ENCODE measurements around the gene BMAL2.
A peak's percentile ranks its signal among the peaks of the same experiment; 100 is the strongest.

Gene BMAL2, protein sequence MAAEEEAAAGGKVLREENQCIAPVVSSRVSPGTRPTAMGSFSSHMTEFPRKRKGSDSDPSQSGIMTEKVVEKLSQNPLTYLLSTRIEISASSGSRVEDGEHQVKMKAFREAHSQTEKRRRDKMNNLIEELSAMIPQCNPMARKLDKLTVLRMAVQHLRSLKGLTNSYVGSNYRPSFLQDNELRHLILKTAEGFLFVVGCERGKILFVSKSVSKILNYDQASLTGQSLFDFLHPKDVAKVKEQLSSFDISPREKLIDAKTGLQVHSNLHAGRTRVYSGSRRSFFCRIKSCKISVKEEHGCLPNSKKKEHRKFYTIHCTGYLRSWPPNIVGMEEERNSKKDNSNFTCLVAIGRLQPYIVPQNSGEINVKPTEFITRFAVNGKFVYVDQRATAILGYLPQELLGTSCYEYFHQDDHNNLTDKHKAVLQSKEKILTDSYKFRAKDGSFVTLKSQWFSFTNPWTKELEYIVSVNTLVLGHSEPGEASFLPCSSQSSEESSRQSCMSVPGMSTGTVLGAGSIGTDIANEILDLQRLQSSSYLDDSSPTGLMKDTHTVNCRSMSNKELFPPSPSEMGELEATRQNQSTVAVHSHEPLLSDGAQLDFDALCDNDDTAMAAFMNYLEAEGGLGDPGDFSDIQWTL

DNA sequence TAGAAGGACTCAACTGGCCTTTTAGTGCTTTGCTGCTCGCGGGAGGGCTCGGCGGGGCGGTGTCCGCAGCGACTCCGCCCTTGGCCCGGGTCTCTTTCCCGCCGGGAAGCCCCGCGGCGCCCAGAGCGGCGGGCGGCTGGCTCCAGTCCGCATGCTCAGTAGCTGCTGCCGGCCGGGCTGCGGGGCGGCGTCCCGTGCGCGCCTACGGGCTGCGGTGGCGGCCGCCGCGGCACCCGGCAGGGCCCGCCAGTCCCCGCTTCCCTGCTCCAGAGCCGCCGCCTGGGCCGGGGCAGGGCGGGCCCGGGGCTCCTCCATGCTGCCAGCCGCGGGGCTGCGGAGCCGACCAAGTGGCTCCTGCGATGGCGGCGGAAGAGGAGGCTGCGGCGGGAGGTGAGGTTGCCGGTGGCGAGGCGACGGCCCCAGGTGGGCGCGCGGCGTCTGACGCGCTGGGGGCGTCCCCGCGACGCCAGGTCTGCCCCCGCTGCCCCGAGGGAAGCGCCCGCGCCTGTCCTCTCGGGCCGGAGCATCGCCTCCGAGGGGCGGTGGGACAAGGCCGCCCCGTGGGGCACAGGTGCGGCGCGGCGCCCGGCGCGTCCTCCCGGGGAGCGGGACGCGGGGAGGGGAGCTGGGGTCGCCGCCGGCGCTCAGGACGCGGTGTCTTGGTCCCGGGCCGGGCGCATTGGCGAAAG lies at the start of gene BMAL2:
Gene BMAL2 (plus strand): TSS at position 123 of the 689 bp plus-strand sequence. CDS start 237 bp downstream, at position 360.
- peak; percentile 9 to 27 for DNase-seq

DNA sequence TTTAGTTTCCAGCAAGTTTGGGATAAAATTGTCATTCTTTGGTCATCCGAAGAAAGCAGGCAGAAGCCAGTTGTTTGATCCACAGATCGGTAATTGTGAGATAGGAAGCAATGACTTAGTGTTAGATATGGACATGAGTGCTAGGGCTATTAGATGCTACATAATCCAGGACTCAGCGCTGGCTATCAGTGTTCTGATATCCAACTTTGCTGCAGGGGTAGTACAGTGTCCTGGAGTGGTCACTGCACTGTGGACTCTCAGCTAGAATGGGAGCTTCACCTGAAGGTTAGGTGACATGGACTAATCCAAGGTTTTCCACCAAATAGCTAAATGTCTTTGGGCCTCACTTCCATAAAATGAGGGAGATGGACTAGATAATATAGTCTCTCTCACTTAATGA lies 48.6 kb upstream of the BMAL2 start:
- no peak for DNase-seq

DNA sequence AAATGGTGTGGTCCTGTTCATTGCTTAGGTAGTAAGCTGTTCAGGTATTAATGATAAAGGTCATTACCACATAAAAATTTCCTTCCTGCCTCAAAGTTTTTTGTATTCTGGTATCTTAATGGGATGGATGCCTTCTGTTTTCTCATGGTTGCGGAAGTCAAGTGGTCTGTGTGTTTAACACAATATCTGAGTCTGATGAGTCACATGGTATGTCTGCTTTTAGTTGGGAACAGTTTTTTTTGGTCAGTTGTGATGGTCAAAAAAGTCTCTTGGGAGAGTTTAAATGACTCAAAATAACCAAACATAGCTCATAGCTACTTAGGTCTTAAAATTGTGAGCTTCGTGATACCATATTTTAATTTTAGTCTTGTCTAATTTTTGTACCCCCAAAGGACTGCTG lies 47.9 kb upstream of the BMAL2 start:
- DNase-seq: no peak

DNA sequence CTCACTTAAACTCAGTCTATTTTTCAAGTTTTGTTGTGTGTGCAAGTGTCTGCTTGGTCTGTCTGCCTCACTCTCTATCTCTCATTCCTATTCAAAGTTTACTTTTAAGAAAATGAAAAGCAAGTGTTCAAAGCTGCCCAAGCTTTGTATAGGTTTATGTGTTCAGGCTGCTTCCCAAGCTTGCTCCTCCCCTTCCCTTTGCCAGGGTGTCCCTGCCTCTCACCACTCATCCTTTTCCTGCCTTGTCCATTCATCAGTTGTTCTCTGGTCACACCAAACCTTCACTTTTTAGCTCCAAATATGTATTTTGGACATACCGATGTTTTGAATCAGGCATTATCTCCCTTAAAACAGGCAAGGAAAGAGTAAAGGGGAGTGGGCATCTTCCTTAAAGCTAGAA lies 47.2 kb upstream of the BMAL2 start:
- DNase-seq: no peak

DNA sequence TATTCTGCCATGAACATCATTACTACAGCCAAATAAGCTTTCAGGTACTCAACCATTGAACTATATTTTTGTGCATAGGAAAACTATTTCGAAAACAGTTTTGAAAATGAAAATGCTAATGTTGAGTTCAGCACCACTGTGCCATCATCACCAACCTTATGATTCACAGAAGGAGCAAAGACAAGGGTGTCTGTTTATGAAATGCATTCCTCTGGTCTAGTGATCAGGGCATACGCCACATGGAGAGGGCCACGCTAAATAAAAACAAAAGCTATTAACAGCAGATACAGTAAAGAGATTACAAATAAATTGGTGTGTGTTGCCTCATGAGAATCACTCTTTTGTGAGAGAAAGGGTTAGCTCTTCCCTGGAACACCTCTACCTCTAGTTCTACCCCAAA lies 43.2 kb upstream of the BMAL2 start:
- DNase-seq: no peak

DNA sequence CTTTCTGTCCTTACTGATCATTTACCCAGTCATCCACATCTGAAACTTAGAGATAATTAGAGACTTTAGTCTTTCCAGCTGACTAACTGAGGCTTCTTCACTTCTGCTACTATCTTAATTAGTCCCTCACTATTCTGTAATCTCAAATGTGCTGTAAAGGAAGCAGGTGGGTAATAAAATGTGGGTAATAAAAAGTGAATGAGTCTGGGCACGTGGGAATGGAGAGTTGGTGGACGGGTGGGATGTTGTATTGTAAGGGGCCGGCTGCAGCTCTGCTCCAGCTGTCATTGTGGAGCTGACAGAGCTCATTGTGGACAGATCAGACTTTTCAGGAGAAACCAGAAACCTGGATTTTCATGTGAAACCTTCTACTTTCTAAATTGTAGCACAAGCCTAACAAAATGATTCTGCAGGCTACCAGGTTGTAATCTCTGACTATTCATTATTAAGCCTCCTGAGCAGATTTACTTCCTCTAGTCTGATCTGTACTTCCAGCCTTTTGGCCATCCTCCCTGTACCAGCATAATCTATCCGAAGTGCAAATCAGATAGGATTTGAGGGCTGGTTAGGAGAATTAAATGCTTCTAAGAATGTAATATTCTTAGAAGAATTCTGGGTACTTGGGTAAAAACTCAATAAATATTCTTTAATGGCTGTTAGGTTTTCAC lies 42.0 kb upstream of the BMAL2 start:
- DNase-seq: no peak

DNA sequence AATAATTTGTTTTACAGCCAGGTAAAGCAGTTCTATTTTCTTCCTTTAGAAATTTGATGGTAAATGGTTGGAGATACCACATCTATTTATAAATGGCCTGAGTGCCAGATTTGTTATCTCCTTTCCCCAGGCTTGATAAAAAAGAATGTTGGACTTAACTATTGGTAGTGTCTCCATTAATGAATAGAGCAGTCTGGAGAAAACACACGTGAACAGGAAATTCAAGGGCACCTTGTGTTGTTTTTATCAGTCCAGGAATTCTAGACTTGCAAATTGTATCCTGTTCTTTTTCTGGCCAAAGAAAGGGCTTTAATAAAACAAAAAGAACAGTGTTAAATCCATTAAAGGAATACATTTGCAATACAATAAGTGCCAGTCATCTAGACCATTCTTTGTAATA lies 40.8 kb upstream of the BMAL2 start:
- no peak for DNase-seq

DNA sequence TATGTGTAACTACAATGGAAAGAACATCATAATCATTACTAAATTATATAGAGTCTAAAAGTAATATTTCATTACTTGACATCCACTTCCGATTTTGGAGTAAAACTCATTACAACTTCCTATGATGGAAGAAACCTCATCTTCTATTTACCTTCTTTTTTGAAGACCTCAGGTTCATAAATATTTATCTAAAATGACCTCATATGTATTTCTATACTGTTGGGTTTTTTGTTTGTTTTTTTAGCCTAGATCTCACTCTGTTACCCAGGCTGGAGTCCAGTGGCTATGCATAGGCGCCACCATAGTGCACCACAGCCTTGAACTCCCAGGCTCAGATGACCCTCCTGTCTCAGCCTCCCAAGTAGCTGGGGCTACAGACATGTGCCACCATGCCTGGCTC lies 39.9 kb upstream of the BMAL2 start:
- no peak for DNase-seq

DNA sequence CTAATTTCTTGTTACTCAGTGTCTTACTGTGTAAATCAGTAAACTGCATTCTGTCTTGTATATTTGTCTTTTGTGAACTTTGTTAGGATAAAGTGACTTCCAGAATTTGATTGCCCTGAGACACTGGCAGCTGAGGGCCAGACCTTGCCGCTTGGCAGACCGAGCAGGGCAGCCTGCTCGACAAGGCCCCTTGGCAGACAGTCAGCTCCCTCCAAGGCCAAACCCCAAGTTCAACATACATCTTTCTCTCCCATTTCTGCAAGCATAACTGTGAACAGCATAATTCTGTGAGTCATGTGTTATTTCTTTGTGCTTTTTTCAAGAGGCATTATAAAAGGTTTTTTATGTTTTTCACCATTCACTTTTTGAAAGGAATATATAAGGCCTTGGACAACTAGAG lies 39.2 kb upstream of the BMAL2 start:
- DNase-seq: no peak

DNA sequence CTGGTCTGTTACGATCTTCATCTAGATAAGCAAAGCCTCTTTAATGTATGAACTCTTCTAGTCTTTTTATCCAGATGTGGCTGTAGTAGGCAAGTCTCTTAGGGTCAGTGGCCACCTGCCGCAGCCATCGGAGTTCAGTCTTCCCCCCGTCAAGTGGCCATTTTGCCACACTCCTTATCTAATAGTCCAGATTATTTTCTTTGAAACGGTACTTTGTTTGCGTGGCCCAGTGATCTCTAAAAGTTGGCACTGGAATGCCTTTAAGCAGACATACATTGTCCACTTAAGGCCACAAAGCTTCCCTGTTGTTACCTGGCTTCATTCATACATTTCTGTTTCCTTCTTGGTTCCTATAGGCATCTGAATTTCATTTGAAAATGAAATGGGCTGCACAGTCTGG lies 36.0 kb upstream of the BMAL2 start:
- no peak for DNase-seq

DNA sequence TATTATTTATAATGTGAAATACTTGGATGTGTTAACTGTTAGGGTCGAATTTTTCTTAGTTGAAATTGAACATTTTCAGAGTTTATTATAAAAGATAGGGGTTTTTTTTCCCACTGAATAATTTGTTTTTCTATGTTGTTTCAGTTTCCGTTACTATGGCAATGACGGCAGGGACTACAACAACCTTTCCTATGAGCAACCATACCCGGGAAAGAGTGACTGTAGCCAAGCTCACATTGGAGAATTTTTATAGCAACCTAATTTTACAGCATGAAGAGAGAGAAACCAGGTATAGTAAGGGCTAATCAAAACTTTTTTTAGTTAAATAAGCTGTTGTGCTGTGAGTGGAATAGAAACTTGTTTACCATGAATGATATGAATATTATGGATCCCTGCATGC lies 35.1 kb upstream of the BMAL2 start:
- no peak for DNase-seq

DNA sequence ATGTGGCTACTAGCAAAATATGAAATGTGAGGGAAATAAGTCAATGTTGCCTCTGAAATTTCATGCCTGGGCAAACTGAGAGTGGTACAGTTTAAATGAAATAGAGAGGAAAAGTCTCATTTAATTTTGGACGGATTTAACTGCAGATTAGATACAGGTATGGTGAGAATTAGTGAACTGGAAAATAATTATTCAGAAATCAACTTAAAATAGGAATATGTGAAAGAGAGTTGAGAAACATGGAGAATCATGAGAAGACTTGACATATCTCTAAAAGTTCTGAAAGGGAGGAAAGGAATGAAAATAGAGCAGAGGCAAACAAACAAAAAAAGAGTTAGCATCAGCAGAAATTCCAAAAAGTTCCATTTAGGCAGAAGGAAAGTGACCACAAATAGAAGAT lies 33.5 kb upstream of the BMAL2 start:
- DNase-seq: no peak

DNA sequence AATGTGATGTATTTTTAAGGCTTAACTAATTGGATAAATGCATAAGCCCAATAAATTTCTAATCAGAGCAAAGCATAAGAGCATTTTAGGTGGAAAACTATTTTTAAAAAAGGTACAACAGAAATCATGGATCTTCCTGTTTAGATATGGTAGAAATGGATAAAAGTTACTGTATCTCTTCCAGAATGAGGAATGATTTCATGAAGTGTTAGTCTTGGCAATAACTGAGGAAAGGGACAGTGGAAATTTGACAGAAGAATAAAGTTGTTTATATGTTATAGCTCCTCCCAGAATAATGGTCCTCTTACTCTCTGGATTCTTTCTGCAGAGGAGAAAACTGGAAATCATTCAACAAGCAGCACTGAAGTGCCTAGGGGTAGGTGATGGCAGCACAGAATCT lies 32.4 kb upstream of the BMAL2 start:
- no peak for DNase-seq

DNA sequence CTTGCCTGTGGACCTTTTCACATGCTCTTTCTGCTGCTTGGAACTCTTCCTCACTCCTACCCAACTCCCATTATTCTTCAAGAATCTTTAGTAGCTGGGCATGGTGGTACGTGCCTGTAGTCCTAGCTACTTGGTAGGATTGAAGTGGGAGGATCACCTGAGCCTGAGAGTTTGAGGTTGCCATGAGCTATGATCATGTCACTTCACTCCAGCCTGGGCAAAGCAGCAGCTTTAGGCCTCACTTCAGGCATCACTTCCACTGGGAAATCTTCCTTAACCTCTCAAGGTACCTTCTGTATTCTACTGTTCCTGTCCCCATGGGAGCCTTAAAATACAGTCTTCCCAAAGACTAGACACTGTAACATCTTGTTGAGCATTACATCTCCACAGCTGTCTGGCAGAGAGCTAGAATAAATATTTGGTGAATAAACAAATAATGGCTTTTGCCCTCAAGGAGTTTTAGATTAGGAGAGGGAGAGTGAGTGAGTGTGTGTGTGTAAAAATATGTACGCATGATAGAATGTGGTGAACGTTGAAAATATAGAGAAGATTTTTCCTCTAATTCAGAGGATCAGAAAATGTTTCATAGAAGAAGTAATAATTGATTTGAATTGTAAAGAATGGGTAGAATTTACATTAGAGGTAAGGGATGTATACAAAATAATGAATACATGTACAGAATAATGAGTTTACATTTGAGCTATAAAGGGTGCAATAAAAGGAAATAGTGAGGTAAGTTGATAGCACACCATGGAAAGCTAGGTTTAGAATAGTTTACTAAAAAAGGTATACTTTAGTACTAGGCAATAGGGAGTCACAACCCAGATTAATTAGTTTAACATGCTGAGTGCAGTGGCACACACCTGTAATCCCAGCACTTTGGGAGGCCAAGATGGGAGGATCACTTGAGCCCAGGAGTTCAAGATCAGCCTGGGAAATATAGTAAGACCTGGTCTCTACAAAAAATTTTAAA lies 29.2 kb upstream of the BMAL2 start:
- no peak for DNase-seq

DNA sequence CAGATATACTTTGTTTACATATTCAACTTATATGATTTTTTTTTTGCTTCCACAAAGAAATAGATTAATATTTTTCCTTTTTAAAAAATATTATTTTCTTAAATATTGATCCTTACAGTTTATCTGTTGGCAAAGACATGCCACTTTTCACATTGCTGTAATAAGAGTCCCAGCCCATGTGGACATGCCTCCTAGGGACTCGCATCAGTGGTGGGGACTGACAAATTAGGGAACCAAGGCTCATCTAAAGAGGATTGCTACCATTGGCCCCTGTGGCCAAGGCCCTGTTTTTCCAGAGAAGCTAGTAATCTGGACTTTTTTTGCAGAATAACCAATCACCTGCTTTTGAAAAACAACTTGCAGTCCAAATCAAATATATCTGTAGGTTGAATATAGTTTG lies 27.8 kb upstream of the BMAL2 start:
- no peak for DNase-seq

DNA sequence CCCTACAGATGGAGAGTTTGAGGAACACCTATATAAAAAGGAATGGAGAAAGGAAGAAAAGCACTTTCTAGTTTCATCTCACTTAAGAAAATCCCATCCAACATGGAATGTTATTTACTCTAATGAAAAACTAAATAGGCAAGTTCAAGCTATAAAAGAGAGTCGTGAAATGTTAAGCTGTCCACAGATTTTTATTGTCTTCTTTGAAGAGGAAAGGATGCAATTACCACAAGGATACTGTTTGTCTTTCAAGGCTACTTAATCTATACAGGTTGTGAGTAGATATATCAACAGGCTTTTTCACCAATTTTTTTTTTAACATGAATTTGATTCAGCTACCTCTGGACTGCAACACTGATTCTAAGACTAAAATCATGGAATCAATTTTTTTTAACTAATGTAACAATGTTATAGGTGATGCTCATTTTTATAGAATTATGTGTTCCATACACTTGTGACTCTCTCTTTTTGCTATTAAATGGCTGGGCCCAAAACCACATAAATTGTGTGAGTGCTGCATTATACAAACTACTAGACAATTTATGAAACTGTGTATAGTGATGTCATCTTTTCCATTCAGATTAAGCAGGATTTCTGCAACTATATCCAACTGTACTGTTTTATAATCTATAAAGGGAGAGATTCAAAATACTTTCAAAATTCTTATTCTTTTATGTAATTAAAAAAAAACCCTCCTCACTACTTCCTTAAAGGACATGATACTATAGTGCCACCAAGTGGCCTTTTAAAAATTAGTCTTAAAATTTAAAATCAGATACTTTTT lies 26.8 kb upstream of the BMAL2 start:
- no peak for DNase-seq

DNA sequence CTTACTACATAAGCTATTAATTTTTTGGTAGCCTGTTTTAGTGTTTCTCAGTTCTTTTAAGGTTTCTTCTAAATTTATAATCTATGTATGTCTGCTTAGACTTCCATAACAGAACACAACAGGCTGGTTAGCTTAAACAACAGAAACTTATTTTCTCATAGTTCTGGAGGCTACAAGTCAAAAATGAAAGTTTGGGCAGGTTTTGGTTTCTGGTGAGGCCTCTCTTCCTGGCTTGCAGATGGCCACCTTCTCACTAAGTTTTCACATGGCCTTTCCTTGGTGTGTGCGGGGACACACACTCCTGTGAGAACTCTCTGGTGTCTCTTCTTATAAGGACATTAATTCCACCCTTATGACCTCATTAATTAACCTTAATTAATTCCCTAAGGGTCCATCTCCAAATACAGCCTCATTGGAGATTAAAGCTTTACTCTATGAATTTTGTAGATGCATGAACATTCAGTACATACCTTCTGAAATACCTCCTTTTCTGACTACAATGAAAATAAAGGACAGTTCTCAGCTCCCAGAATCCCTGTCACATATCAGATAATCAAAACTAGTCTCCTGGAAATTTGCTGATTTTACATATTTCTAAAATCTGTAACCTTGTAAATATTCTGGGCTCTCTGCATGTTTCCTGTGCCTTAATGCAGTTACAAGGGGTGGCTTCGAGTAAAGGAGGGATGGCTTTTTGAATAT lies 23.2 kb upstream of the BMAL2 start:
- no peak for DNase-seq

DNA sequence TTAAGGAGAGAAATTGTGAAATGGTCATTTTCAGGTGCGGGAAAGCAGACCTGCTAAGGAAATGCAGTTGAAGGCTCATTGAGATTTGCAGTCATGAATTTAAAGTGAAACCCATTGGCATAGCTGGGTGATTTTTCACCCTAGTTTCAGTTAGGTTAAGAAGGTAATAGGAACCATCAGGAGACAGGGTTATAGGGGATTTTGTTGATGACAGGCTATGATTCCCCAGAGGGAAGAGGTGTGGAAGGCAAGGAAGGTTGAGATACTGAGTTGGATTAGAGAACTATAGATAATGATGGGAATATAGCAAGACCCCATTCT lies 22.7 kb upstream of the BMAL2 start:
- DNase-seq: no peak

DNA sequence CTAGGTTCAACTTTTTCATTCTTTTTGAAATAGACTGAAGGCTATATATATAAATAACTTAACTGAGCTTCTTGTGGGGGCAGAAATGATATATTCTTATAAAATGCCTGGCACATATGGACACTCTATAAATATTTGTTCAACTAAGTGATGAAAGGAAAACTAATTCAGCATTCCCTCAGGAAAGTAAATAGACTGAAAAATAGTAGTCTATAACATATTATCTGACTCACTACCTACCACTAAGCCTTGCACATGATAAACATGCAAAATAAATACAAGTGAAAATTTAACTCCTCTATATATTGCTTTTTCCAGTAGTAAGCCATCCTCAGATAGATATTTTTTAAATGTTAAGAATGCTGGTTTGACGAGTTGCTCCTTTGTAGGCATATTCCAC lies 15.7 kb upstream of the BMAL2 start:
- DNase-seq: no peak

DNA sequence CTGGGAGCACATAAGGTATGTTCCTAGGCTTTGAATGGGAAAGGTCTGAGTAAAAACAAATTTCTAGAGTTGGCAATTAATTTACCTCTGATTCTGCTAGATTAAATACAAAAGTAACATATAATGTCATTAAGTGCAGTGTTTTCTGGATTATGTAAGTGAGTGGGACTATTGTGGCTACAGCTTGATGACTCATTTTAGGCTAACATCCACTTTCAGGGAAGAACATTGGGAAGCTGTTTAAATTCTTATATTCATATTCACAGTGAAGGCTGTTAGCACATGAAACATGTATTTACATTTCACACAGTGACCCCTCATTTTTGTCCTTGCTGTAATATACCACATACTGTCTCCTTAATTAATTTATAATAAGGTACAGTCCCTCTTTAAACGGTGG lies 13.2 kb upstream of the BMAL2 start:
- DNase-seq: no peak

DNA sequence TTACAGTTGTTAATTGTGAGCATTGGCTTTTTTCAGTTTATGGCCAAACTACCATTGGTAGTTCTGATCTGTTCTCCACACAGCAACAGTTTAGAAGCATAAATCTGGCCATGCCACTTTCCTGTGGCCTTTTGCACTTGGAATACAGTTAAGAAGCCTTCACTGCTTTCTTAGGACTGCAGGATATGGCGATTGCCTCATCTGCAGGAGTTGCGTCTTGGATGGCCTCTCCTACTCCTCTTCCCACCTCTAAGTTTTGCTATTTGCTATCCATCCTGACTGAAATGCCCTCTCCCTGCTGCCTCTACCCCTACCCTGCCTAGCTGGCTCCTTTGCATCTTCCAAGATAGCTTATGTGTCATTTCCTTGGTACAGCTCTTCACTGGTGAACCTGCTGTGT lies 12.8 kb upstream of the BMAL2 start:
- no peak for DNase-seq
